ENCODE measurements around the gene MAST2. TPM values are rescaled to one million over a fixed set of nuclear protein-coding genes. Genes with fewer than 3 reads are reported as not detected.

Gene MAST2
- total RNA-seq, 5 donors from 2014 or later (not counting 1 experiment from before 2014, with no cell fraction given), result 7.4 to 9.7 (median 7.6) TPM

DNA sequence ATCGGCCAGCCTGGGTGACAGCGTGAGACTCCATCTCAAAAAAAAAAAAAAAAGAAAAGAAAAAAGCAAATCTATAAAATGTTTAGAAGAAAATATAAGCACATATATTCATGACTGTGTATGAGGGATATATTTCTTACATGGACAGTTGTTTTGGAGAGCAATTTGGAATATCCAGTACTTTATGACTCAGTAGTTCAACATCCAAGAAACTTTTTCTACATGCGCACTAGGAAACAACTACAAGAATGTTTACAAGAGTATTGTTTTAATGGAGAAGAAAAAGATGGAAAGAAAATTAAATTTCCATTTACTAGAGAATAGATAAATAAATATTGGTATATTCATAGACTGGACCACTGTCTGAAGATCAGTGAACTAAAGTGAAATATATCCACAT is 77.5 kb downstream of the MAST2 start:
- H3K27ac ChIP-seq (ENCODE audit: low read length), result no peak overlapping the region
- ATAC-seq (replicated peaks in 1 of 4), result no peak
- no peak overlapping the region for H3K4me3 ChIP-seq (ENCODE audit: control insufficient read depth in 1 of 2, extremely low read depth in 1 of 2, low read length in 1 of 2)
- ChIA-PET POLR2A (no interaction called here), CTCF (no interaction called here)
- Mint-ChIP-seq H3K27ac (no peak overlapping the region), H3K36me3 (no peaks in the 10 kb centered on the region), H3K27me3 (no peaks in the 10 kb centered on the region), H3K9me3 (no peaks in the 10 kb centered on the region), H3K4me3 (no peak overlapping the region), H3K4me1 (no peaks in the 10 kb centered on the region)
- DNase-seq, result no peak
- H3K9me3 ChIP-seq, result no peaks in the 10 kb centered on the region
- H3K36me3 ChIP-seq (ENCODE audit: control insufficient read depth in 2 of 2, extremely low read depth in 1 of 2, insufficient read depth in 1 of 2, low read length in 1 of 2), result no peaks in the 10 kb centered on the region
- no peaks in the 10 kb centered on the region for H3K27me3 ChIP-seq (replicated peaks in 1 of 2; ENCODE audit: control insufficient read depth in 2 of 2, extremely low read depth in 1 of 2, insufficient read depth in 2 of 2, low read length in 1 of 2)
- no peaks in the 10 kb centered on the region for H3K4me1 ChIP-seq (ENCODE audit: control insufficient read depth in 1 of 2, extremely low read depth in 1 of 2, insufficient read depth in 2 of 2, low read length in 2 of 2)
- WGBS (ENCODE audit: insufficient coverage), result no CpG with 5 or more reads among the region's 3 CpGs

DNA sequence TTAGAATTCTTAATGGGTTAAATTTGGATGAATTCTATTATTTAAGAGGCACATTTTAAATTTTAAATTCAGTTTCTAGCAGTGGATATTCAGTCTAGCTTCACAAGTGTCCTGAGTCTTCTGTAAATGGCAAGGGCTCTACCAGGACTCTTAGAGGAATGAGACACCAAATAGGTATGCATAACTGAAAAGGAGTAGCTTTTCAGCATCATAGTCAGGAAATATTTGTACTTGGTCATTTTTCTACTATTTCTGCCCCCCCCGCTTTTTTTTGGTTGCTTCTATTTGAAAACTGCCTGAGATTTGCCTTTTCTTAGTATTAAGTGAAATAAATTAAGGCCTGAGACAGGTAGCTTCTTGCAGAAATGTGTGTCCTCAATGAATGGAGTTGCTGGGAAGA is 80.2 kb downstream of the MAST2 start:
- no peak overlapping the region for H3K27ac Mint-ChIP-seq
- Histone ChIP-seq H3K9me3 (no peaks in the 10 kb centered on the region), H3K27ac (ENCODE audit: low read length) (no peak overlapping the region), H3K27me3 (replicated peaks in 1 of 2; ENCODE audit: control insufficient read depth in 2 of 2, extremely low read depth in 1 of 2, insufficient read depth in 2 of 2, low read length in 1 of 2) (no peaks in the 10 kb centered on the region), H3K4me1 (ENCODE audit: control insufficient read depth in 1 of 2, extremely low read depth in 1 of 2, insufficient read depth in 2 of 2, low read length in 2 of 2) (no peaks in the 10 kb centered on the region), H3K4me3 (ENCODE audit: control insufficient read depth in 1 of 2, extremely low read depth in 1 of 2, low read length in 1 of 2) (no peak overlapping the region), H3K36me3 (ENCODE audit: control insufficient read depth in 2 of 2, extremely low read depth in 1 of 2, insufficient read depth in 1 of 2, low read length in 1 of 2) (no peaks in the 10 kb centered on the region)
- H3K4me1 Mint-ChIP-seq, result no peaks in the 10 kb centered on the region
- WGBS (ENCODE audit: insufficient coverage), result no CpG with 5 or more reads among the region's 1 CpG
- ChIA-PET CTCF (no interaction called here), POLR2A (no interaction called here)
- no peaks in the 10 kb centered on the region for H3K27me3 Mint-ChIP-seq
- H3K9me3 Mint-ChIP-seq, result no peaks in the 10 kb centered on the region
- DNase-seq (no peak), ATAC-seq (replicated peaks in 1 of 4) (no peak)
- no peaks in the 10 kb centered on the region for H3K36me3 Mint-ChIP-seq
- H3K4me3 Mint-ChIP-seq, result no peak overlapping the region

GRCh38 chr1:45884700-45885099 is 81.3 kb downstream of the MAST2 start:
- Histone ChIP-seq H3K36me3 (ENCODE audit: control insufficient read depth in 2 of 2, extremely low read depth in 1 of 2, insufficient read depth in 1 of 2, low read length in 1 of 2) (no peaks in the 10 kb centered on the region), H3K4me3 (ENCODE audit: control insufficient read depth in 1 of 2, extremely low read depth in 1 of 2, low read length in 1 of 2) (no peak overlapping the region), H3K27me3 (replicated peaks in 1 of 2; ENCODE audit: control insufficient read depth in 2 of 2, extremely low read depth in 1 of 2, insufficient read depth in 2 of 2, low read length in 1 of 2) (no peaks in the 10 kb centered on the region), H3K9me3 (no peaks in the 10 kb centered on the region), H3K4me1 (ENCODE audit: control insufficient read depth in 1 of 2, extremely low read depth in 1 of 2, insufficient read depth in 2 of 2, low read length in 2 of 2) (no peaks in the 10 kb centered on the region), H3K27ac (ENCODE audit: low read length) (no peak overlapping the region)
- Mint-ChIP-seq H3K36me3 (no peaks in the 10 kb centered on the region), H3K4me1 (no peaks in the 10 kb centered on the region), H3K9me3 (no peaks in the 10 kb centered on the region), H3K27me3 (no peaks in the 10 kb centered on the region), H3K4me3 (no peak overlapping the region), H3K27ac (no peak overlapping the region)
- ChIA-PET POLR2A (no interaction called here), CTCF (no interaction called here)
- ATAC-seq (replicated peaks in 1 of 4), result no peak
- DNase-seq, result no peak
- no CpG with 5 or more reads among the region's 1 CpG for WGBS (ENCODE audit: insufficient coverage)

GRCh38 chr1:45886229-45886628 is 82.8 kb downstream of the MAST2 start:
- Histone ChIP-seq H3K27me3 (replicated peaks in 1 of 2; ENCODE audit: control insufficient read depth in 2 of 2, extremely low read depth in 1 of 2, insufficient read depth in 2 of 2, low read length in 1 of 2) (no peaks in the 10 kb centered on the region), H3K4me1 (ENCODE audit: control insufficient read depth in 1 of 2, extremely low read depth in 1 of 2, insufficient read depth in 2 of 2, low read length in 2 of 2) (no peaks in the 10 kb centered on the region), H3K27ac (ENCODE audit: low read length) (no peak overlapping the region), H3K9me3 (no peaks in the 10 kb centered on the region), H3K4me3 (ENCODE audit: control insufficient read depth in 1 of 2, extremely low read depth in 1 of 2, low read length in 1 of 2) (no peak overlapping the region), H3K36me3 (ENCODE audit: control insufficient read depth in 2 of 2, extremely low read depth in 1 of 2, insufficient read depth in 1 of 2, low read length in 1 of 2) (no peaks in the 10 kb centered on the region)
- ATAC-seq (replicated peaks in 1 of 4), result no peak
- no CpG with 5 or more reads among the region's 2 CpGs for WGBS (ENCODE audit: insufficient coverage)
- H3K27me3 Mint-ChIP-seq, result no peaks in the 10 kb centered on the region
- peaks cover 3% of the 10 kb centered on the region for H3K36me3 Mint-ChIP-seq
- no peak overlapping the region for H3K4me3 Mint-ChIP-seq
- no peaks in the 10 kb centered on the region for H3K4me1 Mint-ChIP-seq
- ChIA-PET POLR2A (interaction anchor here in 1 of 2 donors (0.6 kb wide), 1 partner anchor 173 kb away, joined by 3 read pairs; no protein-coding TSS in a partner anchor), CTCF (no interaction called here)
- no peak overlapping the region for H3K27ac Mint-ChIP-seq
- no peak for DNase-seq
- H3K9me3 Mint-ChIP-seq, result no peaks in the 10 kb centered on the region

GRCh38 chr1:45887156-45887842 is 83.9 kb downstream of the MAST2 start:
- CTCF ChIA-PET, result interaction anchor here in 1 of 2 donors (0.6 kb wide), 1 partner anchor 584 kb away, joined by 4 read pairs; no protein-coding TSS in a partner anchor
- no peaks in the 10 kb centered on the region for H3K9me3 ChIP-seq
- H3K36me3 ChIP-seq (ENCODE audit: control insufficient read depth in 2 of 2, extremely low read depth in 1 of 2, insufficient read depth in 1 of 2, low read length in 1 of 2), result no peaks in the 10 kb centered on the region
- no peaks in the 10 kb centered on the region for H3K27me3 ChIP-seq (replicated peaks in 1 of 2; ENCODE audit: control insufficient read depth in 2 of 2, extremely low read depth in 1 of 2, insufficient read depth in 2 of 2, low read length in 1 of 2)
- H3K4me1 Mint-ChIP-seq, result no peaks in the 10 kb centered on the region
- no peak overlapping the region for H3K4me3 Mint-ChIP-seq
- H3K27ac ChIP-seq (ENCODE audit: low read length), result no peak overlapping the region
- H3K27ac Mint-ChIP-seq, result no peak overlapping the region
- no peak overlapping the region for H3K4me3 ChIP-seq (ENCODE audit: control insufficient read depth in 1 of 2, extremely low read depth in 1 of 2, low read length in 1 of 2)
- H3K27me3 Mint-ChIP-seq, result no peaks in the 10 kb centered on the region
- POLR2A ChIA-PET, result no interaction called here
- WGBS (ENCODE audit: insufficient coverage), result no CpG with 5 or more reads among the region's 1 CpG
- peaks cover 3% of the 10 kb centered on the region for H3K36me3 Mint-ChIP-seq
- no peak for ATAC-seq (replicated peaks in 1 of 4)
- DNase-seq, result no peak
- H3K9me3 Mint-ChIP-seq, result no peaks in the 10 kb centered on the region
- no peaks in the 10 kb centered on the region for H3K4me1 ChIP-seq (ENCODE audit: control insufficient read depth in 1 of 2, extremely low read depth in 1 of 2, insufficient read depth in 2 of 2, low read length in 2 of 2)

DNA sequence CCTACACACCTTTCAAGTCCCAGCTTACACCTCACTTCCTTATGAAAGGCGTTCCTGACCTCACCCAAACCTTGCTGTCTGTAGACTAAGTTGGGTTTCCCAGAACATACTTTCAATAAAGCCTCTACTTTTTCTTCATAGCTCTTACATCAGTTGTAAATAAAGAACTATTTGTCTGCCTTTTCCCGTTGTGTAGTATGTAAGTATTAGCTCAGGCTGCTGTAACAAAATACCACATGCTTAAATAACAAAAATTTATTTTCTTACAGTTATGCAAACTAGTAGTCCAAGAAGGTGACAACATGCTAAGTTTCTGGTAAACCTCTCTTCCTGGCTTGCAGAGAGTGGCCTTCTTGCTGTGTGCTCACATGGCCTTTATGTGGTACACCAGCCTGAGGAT is 86.7 kb downstream of the MAST2 start:
- Histone ChIP-seq H3K36me3 (ENCODE audit: control insufficient read depth in 2 of 2, extremely low read depth in 1 of 2, insufficient read depth in 1 of 2, low read length in 1 of 2) (no peaks in the 10 kb centered on the region), H3K27ac (ENCODE audit: low read length) (no peak overlapping the region), H3K9me3 (no peaks in the 10 kb centered on the region), H3K27me3 (replicated peaks in 1 of 2; ENCODE audit: control insufficient read depth in 2 of 2, extremely low read depth in 1 of 2, insufficient read depth in 2 of 2, low read length in 1 of 2) (no peaks in the 10 kb centered on the region), H3K4me3 (ENCODE audit: control insufficient read depth in 1 of 2, extremely low read depth in 1 of 2, low read length in 1 of 2) (no peak overlapping the region), H3K4me1 (ENCODE audit: control insufficient read depth in 1 of 2, extremely low read depth in 1 of 2, insufficient read depth in 2 of 2, low read length in 2 of 2) (no peaks in the 10 kb centered on the region)
- H3K36me3 Mint-ChIP-seq, result peaks cover 3% of the 10 kb centered on the region
- ChIA-PET CTCF (interaction anchor here in 1 of 2 donors (0.7 kb wide), 2 partner anchors 331 to 1884 kb away, joined by 3 read pairs; no protein-coding TSS in a partner anchor), POLR2A (interaction anchor here in 1 of 2 donors (0.6 kb wide), 1 partner anchor 36 kb away, joined by 8 read pairs; no protein-coding TSS in a partner anchor)
- no peaks in the 10 kb centered on the region for H3K9me3 Mint-ChIP-seq
- H3K27ac Mint-ChIP-seq, result no peak overlapping the region
- whole genome bisulfite sequencing (ENCODE audit: insufficient coverage), result 100% methylated on average over 1 of the region's 2 CpGs
- no peak overlapping the region for H3K4me3 Mint-ChIP-seq
- H3K4me1 Mint-ChIP-seq, result no peaks in the 10 kb centered on the region
- H3K27me3 Mint-ChIP-seq, result no peaks in the 10 kb centered on the region
- DNase-seq (no peak), ATAC-seq (replicated peaks in 1 of 4) (no peak)

Data from T-cell (primary cell).